Activated CD4-positive, CD25-positive, alpha-beta regulatory T cell treated with anti-CD3 and anti-CD28 coated beads, Interleukin-2, amount 50 U/mL, for 16 hours (primary cell): ENCODE data around the gene TLE5.
"Not testable (repeated sequence)": the region's sequence is repeated elsewhere in the genome, so short reads cannot be mapped to it uniquely, and the experiment has no call there.

Source experiments
- DNase-seq: peaks from one replicate; pipeline ENCODE4 v3.0.0-alpha.2; 2020; ENCODE audit warnings: low read depth, low spot score

TLE5 gene

DNA sequence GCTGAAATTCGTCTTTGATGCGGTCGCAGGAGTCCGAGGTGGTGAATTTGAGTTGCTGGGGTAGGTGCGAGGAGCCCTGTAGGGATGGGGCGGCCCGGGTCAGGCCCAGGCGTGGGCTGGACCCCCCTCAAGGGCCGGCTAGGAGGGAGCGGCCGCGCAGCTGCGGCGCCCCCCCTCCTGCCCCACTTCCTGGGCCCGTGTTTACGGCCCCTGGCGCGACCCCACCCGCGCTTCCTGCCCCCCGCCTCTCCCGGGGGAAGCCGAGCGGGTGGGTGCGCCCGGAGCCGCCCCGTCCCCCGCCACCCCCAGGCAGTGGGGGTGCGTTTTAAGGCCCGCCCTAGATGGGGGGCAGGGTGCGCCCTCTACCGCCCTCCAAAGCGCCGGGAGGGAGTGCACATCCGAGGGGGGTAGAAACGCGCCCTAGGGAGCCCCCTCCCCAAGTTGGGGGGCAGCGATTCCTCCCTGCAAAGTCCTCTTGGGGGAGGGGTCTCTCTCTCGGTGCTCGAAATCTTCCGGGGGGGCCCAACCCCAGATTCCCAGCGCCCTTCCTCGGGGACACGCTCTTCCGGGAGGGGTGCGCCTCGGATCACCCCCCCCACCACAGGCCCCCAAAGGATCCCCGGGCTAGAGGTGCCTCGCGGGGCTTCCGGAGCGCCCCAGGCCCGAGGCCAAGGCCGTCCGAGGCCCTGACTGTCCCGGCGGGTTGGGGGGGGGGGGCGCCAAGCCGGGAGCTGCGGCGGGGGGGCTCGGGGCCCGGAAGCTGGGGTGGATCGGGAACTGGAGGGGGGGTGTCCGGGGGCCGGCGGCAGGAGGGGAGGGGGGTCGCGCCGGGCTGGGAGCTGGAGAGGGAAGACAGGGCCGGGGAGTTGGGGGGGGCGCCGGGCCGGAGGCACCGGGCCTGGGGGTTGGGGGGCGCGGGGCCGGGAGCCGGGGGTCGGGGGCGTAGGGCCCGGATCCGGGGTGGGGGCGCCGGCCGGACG lies 823 bp downstream of the TLE5 start:
- DNase-seq, result peak; percentile 52

DNA sequence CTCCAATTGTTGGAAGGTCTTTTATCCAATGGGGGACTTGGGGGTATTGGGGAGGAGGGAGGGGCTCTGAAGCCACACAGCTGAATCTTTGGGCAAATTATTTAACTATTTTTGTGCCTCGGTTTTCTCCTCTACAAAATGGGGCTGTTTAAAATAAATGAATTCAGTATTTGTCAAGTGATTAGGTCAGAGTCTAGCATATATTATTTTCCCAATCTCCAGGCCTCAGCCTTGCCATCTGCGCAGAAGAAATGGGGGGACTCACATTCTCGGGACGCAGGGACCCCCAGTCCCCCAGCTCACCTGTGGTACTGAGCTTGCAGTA lies 1.5 kb downstream of the TLE5 start:
- DNase-seq, result no peak

DNA sequence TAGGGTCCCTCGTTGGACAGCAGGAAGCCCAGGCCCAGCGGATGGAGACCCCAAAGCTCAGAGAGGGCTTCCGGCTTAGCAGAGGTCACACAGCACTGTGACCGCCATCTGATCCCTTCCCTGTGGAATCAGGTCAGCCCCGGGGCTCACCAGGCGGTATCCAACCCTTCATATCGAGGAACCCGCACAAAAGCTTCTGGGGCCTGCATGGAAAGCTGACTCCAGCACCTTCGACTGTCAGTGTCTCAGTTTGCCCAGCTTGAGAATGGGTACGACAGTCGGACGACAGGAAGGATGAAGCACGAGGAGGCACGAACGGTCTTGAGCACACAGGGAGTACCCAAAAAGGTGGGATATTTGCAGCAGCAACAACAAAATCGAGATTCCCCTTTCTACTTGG lies 2.6 kb downstream of the TLE5 start:
- DNase-seq, result no peak

DNA sequence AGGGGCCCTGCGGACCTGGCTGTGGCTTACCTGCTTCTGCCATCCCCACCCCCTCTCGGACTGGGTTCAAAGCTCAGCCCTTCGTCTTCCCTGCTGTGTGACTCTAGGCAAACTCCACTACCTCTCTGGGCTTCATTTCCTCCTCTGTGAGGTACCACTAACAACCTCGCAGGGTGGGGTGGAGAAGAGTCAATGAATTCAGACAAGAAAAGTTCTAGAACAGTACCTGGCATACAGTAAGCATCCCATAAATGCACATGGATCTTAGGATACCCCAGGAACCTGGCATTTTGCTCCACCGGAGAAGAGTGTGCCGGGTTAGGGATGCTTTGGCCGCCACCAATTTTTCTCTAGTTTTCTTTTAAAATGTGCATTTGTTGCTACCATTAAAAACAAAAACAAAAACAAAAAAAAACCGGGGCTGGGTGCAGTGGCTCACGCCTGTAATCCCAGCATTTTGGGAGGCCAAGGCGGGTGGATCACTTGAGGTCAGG lies 3.4 kb downstream of the TLE5 start:
- no peak for DNase-seq

DNA sequence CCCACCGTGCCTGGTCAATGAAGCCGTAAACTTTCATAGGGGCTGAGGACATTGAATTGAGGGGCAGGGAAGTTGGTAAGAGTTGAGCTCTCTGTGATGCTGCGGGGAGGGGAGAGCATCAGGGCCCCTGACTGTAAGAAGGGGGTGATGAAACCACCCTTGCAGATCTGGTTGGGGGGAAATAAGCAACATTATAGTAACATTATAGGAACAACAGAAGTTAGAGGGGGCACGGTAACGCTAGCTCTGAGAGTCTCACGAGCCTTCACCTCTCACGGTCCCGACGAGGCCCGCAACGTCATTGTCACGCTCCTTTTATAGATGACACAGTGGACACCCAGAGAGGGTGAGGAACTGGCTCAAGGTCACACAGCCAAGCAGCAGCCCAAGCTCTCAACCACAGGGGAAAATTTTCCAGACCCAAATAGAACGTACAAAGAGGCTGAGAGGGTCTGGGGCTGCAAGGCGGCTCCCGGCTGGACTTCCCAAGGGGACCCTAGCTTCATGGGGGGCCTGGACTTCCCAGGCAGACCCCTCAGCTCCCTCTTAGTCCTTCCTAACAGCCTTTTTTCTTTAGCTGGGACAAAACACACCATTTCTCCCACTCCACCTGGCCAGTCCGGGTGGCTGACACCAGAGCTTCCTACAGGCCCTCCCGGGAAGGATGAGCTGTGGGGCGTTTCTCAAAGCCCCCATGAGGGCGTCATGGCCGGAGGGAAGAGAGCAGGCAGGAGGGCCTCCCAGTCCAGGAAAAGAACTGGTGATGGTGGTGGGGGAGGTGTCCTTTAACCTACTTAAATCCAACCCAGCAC lies 4.1 kb downstream of the TLE5 start:
- DNase-seq, result no peak

DNA sequence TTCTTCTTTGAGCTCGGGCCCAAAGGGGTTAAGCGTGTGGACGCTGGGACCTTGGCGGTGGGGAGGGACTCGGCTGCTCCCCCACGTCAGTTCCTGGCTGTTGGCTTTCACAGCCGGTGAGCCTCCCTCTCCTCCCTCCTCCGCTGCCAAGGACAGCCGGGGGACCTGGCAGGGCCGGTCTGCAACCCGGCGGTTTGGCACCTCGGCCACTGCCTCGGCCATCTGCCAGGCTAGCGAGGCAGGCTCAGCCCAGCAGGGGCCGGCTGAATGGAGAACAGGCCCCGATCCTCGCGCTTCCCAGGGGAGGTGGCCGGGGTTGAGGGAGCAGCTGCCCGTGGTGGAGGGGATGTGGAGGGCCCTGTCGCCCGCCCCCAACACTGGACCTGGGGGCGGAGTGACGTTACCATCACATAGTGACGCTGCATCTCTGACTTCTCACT lies 5.0 kb downstream of the TLE5 start:
- no peak for DNase-seq

DNA sequence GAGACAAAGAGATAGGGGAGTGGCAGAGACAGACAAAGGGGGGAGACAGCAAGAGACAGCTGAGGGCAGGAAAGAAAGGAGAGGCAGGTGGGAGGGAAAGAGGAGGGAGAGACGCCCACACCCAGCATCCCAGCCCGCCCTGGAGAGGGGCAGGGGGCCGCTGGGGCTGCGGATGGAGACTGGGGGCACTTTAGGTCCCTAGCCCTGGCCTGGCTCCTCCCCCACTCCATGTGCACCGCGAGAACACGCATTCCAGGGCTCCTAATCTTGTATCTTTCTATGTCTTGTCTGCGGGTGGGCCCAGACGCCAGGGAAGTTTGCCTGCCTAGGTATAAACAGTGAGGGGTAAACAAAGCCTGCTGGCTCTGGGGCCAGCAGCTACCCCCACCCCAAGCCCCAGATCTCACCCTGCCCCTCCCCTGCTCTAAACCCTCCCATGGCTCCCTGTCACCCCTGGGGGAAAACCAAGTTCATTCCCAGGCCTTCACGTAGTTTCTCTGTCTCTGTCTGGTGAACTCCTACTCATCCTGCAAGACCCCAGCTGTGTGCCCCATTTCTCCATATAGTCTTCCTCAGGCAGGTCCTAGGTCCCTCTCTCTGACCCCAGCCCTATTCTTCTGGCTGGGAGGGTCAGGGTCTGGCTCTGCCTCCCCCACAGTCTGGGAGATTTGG lies 5.7 kb downstream of the TLE5 start:
- no peak for DNase-seq

DNA sequence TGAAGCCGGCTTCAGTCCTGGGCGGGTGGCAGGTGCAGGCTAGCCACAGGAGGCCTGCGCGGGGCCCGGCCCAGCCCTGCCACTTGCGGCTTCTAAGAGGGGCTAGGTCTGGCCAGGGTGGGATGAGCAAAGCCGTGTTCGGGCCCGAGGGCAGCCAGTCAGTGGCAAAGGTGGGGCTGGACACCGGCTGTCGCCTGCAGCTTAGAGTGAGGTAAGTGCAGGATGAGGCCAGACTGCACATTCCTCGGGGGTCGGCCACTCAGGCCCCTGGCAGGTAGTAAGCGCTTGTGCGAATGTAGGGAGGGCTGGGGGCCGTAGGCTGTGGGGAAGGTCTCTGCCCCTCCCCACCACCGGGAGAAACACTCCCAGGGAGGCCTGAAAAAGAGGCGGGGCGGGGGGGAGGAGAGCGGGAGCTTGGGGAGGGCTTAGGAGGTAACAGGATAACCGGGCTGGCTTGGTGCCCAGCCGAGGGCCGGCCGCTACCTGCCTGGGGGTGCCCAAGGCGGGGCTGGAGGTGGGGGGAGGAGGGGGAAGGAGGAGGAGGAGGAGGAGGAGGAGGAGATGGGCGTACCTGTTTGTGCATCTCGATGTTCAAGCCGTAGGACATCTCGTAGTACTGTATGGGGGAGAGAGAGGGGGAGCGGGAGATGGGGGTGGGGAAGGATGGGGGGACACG lies 6.4 kb downstream of the TLE5 start:
- DNase-seq, result no peak

DNA sequence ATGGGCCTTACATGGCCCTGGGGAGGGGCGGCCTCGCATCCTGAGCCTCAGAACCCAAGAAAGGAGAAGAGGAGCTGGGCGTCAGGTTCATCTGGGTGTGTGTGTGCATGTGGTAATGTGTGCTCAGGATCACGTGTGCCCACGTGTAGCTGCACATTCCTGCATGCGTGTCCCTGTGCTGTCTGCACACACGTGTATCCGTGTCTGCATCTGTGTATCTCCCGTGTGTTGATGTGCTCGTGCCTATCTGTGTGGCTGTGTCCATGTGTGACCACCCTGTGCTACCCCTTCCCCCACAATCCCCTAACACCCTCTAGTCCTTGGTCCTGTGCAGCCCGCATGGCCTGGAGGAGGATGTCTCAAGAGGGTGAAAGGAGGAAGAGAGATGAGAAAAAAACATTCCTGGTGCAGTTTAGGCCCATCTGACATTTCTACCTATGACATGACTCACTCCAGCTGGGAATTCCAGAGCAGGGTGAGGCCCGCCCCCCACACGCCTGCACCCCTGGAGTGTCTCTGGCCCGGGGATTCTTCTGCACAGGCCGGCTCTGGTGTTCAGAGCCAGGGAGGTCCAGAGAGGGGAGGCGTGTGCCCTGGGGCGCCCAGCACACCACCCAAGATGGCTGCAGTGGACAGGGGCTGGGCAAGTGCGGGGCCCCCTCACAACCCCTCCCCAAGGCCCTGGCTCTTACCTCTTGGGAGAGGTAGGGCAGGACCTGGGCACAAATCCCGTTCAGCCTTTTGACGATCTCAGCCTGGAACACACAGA lies 7.1 kb downstream of the TLE5 start:
- no peak for DNase-seq

DNA sequence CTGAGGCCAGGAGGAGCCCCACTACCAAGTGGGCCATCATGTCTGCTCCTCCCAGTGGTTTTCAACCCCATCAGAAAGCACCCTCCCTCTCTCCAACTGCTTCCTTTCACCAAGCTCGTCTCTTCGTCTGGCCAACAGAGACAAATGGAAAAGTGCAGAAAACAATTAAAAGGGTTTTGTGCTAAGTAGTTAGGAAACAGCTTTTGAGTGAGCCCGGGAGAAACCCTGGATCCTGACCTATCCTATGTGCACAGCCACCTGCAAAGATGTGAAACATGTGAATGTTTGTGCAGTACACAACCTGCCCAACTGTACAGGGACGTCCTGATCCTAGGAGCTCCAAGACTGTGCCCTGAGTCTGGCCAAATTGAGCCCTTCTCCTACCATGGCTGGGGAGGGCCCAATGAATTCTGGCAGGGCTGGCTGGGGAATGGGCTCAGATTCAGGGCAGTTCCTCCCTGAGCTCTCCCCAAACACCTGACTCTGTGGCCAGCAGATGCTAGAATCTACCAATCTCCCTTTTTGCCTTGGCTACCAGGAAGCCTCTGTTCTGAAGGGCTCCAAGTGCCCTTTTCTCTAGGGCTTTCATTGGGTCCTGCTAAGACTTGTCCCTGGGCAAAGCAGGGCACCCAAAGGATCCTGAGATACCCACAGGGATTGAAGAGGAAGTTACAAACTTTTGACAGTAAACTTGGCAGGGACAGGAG lies 7.9 kb downstream of the TLE5 start:
- no peak for DNase-seq

DNA sequence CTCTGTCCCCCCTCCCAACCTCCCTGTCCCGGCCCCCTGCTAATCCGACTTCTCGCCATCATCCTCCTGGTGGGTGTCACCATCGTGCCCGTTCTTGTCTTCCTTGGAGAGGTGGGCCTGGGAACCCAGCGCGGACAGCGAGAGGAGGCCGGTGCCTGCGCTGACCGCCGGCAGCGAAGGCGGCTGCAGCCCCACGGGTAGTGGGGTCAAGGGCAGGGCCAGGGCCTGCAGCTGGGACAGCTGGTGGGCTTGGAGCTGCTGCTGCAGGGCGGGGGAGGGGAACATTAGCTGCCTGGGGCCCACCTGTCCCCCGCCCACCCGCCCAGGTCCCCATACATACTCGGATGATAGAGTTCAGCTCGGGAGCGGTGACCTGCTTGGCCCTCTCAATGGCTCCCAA lies 8.5 kb downstream of the TLE5 start:
- DNase-seq, result no peak

DNA sequence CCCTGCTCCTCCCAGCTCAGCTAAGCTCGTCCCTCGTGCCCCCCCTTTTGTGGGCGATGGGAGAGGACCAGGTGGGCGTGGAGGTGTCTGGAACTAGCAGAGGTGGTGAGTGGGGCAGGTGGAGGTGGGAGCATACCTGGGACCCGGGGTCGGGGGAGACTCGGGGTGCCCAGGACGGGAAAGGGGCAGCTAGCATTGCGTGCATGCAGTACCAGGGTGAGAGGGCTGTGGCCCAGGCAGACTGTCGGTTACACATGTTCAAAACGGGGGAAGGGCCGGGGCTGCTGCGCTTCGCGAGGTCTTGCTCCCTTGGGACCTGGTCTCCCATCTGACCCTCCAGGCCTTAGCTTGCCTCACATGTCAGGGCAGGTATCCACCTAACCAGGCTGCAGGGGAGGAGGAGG lies 9.1 kb downstream of the TLE5 start:
- DNase-seq, result no peak

DNA sequence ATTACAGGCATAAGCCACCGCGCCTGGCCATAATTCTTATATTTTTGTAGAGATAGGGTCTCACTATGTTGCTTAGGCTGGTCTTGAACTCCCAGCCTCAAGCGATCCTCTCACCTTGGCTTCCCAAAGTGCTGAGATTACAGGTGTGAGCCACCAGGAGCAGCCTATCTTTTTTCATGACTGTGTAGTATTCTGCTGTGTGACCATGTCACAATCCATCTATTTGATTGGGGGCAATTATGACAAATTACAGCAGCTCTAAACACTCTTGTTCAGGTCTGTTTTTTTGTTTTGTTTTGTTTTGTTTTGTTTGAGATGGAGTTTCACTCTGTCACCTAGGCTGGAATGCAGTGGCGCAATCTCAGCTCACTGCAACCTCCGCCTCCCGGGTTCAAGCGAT lies 12.3 kb downstream of the TLE5 start:
- DNase-seq, result not testable (repeated sequence)

DNA sequence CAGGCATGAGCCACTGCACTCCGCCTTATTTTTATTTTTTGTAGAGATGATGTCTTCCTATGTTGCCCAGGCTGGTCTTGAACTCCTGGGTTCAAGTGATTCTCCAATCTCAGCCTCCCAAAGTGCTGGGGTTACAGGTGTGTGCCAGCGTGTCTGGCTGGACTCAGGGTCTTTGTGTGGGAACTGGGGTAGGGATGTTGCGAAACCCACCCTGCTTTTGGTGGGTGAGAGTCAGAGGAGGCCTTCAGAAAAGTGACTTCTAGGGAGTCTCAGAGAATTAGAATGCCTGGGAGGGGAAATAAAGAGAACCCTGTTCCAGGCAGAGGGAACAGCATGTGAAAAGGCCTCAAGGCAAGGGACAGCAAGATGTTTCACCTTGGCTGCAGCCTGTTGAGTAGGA lies 13.2 kb downstream of the TLE5 start:
- no peak for DNase-seq

DNA sequence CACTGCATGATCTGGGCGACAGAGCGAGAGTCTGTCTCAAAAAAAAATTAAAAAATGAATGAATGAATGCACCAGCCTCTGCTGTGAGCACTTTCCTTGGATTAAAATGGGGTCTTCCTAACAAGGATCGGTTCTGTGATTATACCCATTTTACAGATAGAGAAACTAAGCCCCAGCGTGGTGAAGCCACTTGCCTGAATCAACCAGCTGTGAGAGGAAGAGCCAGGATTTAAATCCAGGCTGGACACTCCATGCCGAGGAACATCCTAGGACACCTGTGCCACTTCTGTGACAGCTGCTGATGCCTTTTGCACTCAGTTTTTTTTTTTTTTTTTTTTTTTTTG lies 14.1 kb downstream of the TLE5 start:
- no peak for DNase-seq

DNA sequence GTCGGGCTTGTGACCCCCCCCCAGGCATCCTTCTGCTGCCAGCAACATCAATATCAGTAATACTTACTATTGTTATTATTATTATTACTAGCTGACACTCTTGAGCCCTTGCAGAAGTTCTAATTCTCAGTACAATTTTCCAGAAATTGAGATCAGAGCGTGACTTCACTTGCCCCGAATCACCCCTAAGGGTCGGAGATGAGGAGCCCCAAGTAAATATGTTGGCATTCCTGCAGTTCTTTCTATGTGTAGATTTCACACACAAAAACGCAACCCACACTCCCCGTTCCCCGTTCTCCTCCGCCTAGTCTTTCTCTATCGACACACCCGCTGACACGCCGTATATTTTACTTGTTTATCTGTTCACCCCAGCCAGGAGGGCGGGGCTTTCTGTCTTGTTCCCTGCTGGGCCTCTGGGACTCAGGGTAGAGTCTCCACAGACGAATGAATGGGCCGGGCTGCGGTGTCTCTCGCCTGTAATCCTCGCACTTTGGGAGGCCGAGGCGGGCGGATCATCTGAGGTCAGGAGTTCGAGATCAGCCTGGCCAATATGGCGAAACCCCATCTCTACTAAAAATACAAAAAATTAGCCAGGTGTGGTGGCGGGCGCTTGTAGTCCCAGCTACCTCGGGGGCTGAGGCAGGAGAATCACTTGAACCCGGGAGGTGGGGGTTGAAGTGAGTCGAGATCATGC lies 14.7 kb downstream of the TLE5 start:
- DNase-seq, result peak; percentile 34

DNA sequence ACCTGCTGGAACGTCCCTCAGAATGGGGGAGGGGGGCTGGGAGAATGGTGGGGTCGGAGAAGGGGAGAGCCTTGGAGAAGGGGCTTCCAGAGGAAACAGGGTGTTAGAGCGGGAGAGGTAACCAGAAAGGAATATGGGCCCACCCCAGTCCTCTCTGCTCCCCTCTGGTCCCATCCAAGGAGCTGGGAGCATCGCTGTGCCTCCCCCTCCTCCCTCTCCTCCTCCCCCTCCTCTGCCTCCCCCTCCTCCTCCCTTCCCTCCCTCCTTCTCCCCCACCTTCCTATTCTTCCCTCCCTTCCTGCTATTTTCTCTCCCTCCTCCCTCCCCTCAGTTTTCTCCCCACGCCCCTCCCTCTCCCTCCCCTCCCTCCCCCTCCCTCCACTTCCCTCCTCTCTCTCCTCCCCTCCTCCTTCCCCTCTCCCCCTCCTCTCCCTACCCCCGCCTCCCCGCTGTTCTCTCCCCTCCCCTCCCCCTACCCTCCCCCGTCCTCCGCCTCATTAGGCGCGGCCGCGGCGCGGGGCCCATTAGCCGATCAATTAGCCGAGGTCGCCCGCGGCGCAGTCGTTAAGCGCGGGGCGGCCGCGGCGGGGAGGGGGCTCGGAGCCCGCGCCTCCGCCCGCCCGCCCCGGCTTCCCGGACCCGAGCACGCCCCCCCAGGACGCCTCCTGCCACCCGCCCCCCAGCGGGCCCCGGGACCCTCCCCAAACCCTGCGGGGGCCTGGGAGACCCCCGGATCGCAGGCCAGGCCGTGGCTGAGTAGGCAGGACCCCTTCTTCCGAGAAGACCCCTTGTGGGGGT lies 15.4 kb downstream of the TLE5 start:
- no peak for DNase-seq

DNA sequence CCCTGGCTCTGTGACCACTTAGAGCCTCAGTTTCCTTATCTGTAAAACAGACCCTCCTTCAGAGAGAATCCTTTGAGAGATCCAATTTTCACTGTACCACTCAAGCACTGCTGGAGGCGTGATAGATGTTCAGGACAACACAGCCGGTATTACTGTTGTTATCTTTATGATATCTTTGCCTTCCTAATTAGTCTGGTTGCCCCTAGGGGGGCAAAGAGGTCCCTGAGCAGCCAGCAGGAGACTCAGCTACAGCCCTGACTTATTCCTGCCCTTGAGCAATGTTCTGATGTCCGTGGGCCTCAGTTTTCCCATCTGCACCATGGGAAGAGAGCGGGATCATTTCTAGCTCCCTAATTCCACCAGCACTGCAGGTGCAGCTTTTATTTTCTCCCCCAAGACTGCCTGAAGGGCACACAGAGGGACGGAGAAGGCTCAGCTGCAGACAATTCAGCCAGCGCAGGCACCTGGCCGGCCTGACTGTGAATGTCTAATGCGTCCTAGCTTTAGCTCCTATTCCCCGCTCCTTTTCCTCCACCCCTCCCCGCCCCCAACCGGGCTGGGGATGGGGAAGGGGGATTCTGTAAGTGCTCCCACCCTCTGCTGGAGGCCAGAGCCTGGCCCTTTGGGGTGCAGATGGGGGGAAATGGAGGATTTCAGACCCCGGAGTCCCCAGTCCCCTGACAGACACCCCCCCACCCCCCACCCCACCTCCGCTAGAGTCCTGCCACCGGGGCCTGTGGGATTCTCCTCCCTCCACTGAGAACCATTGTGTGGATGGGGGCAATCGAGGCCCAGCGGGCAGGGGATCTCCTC lies 16.2 kb downstream of the TLE5 start:
- no peak for DNase-seq
